ENCODE data around the gene OPCML. TPM values are rescaled to one million over a fixed set of nuclear protein-coding genes. Genes with fewer than 3 reads are reported as not detected.

The OPCML gene
- total RNA-seq, 4 donors from 2014 or later, result 0.06 to 0.83 (median 0.24) TPM

DNA sequence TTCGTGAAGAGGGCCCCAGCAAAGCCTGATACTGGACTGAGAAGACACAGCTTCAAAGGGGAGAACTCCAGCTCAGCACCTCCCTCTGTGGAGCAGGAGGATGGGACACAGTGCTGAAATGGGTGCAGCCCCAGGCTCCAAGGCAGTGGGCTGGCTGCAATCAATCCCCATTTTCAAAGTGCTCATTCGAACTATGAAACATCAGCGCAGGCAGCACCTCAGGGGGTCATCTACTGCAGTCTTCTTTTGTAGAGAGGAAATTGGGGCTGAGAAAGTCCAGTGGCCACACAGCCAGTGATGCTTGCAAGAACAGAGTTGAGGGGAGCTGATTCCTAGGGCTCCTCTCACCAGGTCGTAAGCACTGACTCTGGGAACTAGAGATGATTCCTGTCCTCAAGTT lies 25.1 kb downstream of the OPCML start:
- no peaks in the 10 kb centered on the region for H3K36me3 ChIP-seq
- peak; percentile 60 for DNase-seq (ENCODE audit: extremely low spot score)
- H3K4me3 ChIP-seq, result no peak overlapping the region
- no peaks in the 10 kb centered on the region for H3K4me1 ChIP-seq
- no peak for TF ChIP-seq EP300 (IDR thresholded peaks at IDR 0.05)
- TF ChIP-seq POLR2AphosphoS5 (IDR thresholded peaks at IDR 0.05), result no peak
- H3K27me3 ChIP-seq, result peaks cover 0 to 28% (median 0%) of the 10 kb centered on the region in 4 donors
- intact Hi-C loops (cut with DNase I), result no loop called here
- 93% methylated on average over 4 of the region's 4 CpGs for WGBS
- no peak overlapping the region for H3K27ac ChIP-seq (replicated peaks in 1 of 4)
- no peaks in the 10 kb centered on the region for H3K9me3 ChIP-seq

DNA sequence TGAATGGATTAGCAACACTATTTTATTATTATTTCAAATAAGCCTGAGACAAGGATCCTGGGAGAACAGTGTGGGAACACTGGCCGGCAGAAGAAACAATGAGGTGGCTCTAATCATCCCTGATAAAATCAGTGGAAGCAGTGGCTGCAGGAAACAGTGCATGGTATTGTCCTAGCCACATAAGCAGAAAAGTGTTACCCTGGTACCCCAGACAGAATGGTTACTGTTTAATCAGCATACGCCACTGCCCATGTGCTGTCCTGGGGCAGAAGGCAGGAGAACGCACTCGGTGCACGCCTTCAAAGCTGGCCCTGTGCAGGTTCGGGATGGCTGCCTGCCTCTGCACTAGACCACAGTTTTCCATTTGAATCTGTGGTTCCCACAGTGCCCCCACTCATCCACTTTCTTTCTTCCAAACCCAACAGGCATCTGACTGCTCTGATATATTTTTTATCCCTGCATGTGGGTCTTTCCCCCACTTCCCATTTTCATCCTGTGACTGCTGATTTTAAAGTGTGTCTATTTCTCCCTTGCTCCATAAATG lies 25.7 kb downstream of the OPCML start:
- no peak for TF ChIP-seq POLR2A (IDR thresholded peaks at IDR 0.05; ENCODE audit: low read depth)
- TF ChIP-seq EP300 (IDR thresholded peaks at IDR 0.05), result no peak
- TF ChIP-seq POLR2AphosphoS5 (IDR thresholded peaks at IDR 0.05), result no peak
- TF ChIP-seq, protein P1, sequence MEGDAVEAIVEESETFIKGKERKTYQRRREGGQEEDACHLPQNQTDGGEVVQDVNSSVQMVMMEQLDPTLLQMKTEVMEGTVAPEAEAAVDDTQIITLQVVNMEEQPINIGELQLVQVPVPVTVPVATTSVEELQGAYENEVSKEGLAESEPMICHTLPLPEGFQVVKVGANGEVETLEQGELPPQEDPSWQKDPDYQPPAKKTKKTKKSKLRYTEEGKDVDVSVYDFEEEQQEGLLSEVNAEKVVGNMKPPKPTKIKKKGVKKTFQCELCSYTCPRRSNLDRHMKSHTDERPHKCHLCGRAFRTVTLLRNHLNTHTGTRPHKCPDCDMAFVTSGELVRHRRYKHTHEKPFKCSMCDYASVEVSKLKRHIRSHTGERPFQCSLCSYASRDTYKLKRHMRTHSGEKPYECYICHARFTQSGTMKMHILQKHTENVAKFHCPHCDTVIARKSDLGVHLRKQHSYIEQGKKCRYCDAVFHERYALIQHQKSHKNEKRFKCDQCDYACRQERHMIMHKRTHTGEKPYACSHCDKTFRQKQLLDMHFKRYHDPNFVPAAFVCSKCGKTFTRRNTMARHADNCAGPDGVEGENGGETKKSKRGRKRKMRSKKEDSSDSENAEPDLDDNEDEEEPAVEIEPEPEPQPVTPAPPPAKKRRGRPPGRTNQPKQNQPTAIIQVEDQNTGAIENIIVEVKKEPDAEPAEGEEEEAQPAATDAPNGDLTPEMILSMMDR (IDR thresholded peaks at IDR 0.05), result no peak

DNA sequence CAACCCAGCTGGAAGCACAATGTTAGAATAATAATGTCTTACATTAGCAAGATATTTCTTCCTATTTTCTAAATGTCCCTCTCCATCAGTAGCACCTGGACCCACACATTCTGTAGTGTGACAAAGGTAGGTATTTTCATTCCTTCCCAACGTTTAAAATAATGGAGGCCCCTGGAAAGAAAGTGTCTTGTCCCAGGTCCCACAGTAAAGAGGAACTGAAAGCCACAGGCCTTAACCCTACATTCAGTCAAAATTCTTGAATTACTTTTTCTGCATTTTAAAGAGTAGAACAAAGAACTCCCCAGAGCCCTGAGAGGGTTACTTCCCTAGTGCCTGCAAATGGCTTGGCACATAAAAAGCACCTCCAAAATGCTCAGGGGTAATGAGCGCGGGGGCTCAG lies 26.3 kb downstream of the OPCML start:
- DNase-seq (ENCODE audit: extremely low spot score), result no peak
- Histone ChIP-seq H3K27me3 (peaks cover 0 to 24% (median 0%) of the 10 kb centered on the region in 4 donors), H3K4me1 (no peaks in the 10 kb centered on the region), H3K9me3 (no peaks in the 10 kb centered on the region), H3K4me3 (no peak overlapping the region), H3K27ac (replicated peaks in 1 of 4) (no peak overlapping the region), H3K36me3 (no peaks in the 10 kb centered on the region)
- WGBS, result 60% methylated on average over 3 of the region's 3 CpGs
- no peak for TF ChIP-seq EP300 (IDR thresholded peaks at IDR 0.05)
- TF ChIP-seq POLR2AphosphoS5 (IDR thresholded peaks at IDR 0.05), result no peak
- no peak for TF ChIP-seq POLR2A (IDR thresholded peaks at IDR 0.05; ENCODE audit: low read depth)
- TF ChIP-seq, protein P1 (IDR thresholded peaks at IDR 0.05), result no peak
- intact Hi-C loops (cut with DNase I), result no loop called here

More for the DNA sequence above, 25.7 kb downstream of the OPCML start:
- intact Hi-C loops (cut with DNase I), result no loop called here
- WGBS, result 74% methylated on average over 5 of the region's 6 CpGs
- H3K9me3 ChIP-seq, result no peaks in the 10 kb centered on the region
- H3K36me3 ChIP-seq, result no peaks in the 10 kb centered on the region
- no peak for DNase-seq (ENCODE audit: extremely low spot score)
- no peak overlapping the region for H3K27ac ChIP-seq (replicated peaks in 1 of 4)
- peaks cover 0 to 25% (median 0%) of the 10 kb centered on the region in 4 donors for H3K27me3 ChIP-seq
- no peak overlapping the region for H3K4me3 ChIP-seq
- no peaks in the 10 kb centered on the region for H3K4me1 ChIP-seq

DNA sequence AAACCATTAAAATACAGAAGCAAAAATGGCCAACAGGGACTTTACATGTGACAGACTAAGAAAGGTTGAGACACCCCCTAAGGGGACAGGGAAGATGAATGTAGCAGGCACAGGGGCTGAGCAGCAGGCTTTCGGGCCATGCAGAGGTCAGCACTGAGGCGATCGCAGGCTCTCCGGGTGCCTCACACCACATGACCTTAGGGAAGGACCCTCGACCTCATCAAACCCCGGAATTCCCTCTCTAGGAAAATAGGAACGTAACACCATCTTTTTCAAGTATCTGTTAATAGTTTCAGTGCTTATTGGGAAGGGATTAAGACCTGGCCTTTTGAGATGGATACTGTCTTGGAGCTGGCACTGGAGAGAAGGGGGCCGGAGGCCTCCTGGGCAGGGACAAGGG lies 27.4 kb downstream of the OPCML start:
- intact Hi-C loops (cut with DNase I), result no loop called here
- no peaks in the 10 kb centered on the region for H3K9me3 ChIP-seq
- 59% methylated on average over 8 of the region's 8 CpGs for WGBS
- TF ChIP-seq, protein P1 (IDR thresholded peaks at IDR 0.05), result no peak
- TF ChIP-seq POLR2A (IDR thresholded peaks at IDR 0.05; ENCODE audit: low read depth), result no peak
- no peak for TF ChIP-seq POLR2AphosphoS5 (IDR thresholded peaks at IDR 0.05)
- TF ChIP-seq EP300 (IDR thresholded peaks at IDR 0.05), result no peak
- H3K4me1 ChIP-seq, result no peaks in the 10 kb centered on the region
- peak; percentile 57 for DNase-seq (ENCODE audit: extremely low spot score)
- H3K36me3 ChIP-seq, result no peaks in the 10 kb centered on the region
- peaks cover 0 to 28% (median 0%) of the 10 kb centered on the region in 4 donors for H3K27me3 ChIP-seq
- no peak overlapping the region for H3K27ac ChIP-seq (replicated peaks in 1 of 4)
- no peak overlapping the region for H3K4me3 ChIP-seq

DNA sequence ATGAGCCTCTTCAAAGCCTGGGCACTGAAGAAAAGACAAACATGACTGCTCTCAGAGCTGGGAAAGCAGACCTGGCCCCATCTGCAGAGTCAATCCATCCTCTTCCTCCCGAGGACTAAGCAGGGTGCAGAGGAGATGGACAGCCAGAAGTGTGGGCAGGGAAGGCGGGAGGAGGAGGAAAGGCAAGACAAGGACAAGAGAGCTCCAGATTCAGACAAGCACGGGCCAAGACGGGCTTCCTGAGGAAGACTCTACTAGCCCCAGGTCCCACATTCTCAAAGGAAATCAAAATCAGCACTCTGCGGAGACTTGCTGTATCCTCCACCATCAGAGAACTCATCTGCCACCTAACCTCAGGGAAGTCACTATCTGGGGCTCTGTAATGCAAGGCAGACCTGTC lies 28.5 kb downstream of the OPCML start:
- H3K27ac ChIP-seq (replicated peaks in 1 of 4), result no peak overlapping the region
- peak; percentile 90 for DNase-seq (ENCODE audit: extremely low spot score)
- no peaks in the 10 kb centered on the region for H3K9me3 ChIP-seq
- 71% methylated on average over 5 of the region's 5 CpGs for WGBS
- no peaks in the 10 kb centered on the region for H3K36me3 ChIP-seq
- intact Hi-C loops (cut with DNase I), result no loop called here
- H3K4me3 ChIP-seq, result no peak overlapping the region
- TF ChIP-seq POLR2A (IDR thresholded peaks at IDR 0.05; ENCODE audit: low read depth), result no peak
- TF ChIP-seq, protein P1 (IDR thresholded peaks at IDR 0.05), result no peak
- TF ChIP-seq EP300 (IDR thresholded peaks at IDR 0.05), result no peak
- no peak for TF ChIP-seq POLR2AphosphoS5 (IDR thresholded peaks at IDR 0.05)
- H3K4me1 ChIP-seq, result no peaks in the 10 kb centered on the region
- peaks cover 0 to 25% (median 0%) of the 10 kb centered on the region in 4 donors for H3K27me3 ChIP-seq

All from esophagus muscularis mucosa (tissue), 4 donors.